SU-DHL-6 (cell line): ENCODE results near the gene LMX1A.

Experiments
- CTCF ChIP-seq: fragments of 200-600 bp; sonication (generic); IDR thresholded peaks from one replicate; pipeline ENCODE4 v1.5.1; 2017; ENCODE audit warnings: antibody characterized with exemption, mild to moderate bottlenecking, low read length, moderate library complexity; ENCODE audit not compliant: insufficient read depth, poor library complexity, severe bottlenecking
- EZH2phosphoT487 ChIP-seq: fragments of 200-600 bp; sonication (generic), shearing (Covaris generic); conservative IDR thresholded peaks from 2 replicates; pipeline ENCODE4 v1.6.1; 2018; ENCODE audit warnings: mild to moderate bottlenecking, antibody characterized with exemption, low read length, moderate library complexity, mixed read lengths

GRCh38 chr1:165254376-165254775, 102.1 kb downstream of the LMX1A start:
- TF ChIP-seq CTCF (no peak), EZH2phosphoT487 (no peak)
